ENCODE measurements around the gene LUC7L2.
A peak's percentile ranks its signal among the peaks of the same experiment; 100 is the strongest.
"Not testable (repeated sequence)": the region's sequence is repeated elsewhere in the genome, so short reads cannot be mapped to it uniquely, and the experiment has no call there.

The LUC7L2 gene, protein sequence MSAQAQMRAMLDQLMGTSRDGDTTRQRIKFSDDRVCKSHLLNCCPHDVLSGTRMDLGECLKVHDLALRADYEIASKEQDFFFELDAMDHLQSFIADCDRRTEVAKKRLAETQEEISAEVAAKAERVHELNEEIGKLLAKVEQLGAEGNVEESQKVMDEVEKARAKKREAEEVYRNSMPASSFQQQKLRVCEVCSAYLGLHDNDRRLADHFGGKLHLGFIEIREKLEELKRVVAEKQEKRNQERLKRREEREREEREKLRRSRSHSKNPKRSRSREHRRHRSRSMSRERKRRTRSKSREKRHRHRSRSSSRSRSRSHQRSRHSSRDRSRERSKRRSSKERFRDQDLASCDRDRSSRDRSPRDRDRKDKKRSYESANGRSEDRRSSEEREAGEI

GRCh38 chr7:139359366-139360209 is at the start of gene LUC7L2:
LUC7L2 (plus strand) TSS chr7:139359894; CDS start chr7:139360262, 368 bp downstream.
- peak; percentile 95 for DNase-seq (ENCODE audit: low spot score)
- in situ Hi-C loops (cut with MboI; ENCODE audit: low pct_unique_long_range_greater_than_20kb, low sequenced_read_pairs, unreplicated experiment) = no loop called here
- no peak for TF ChIP-seq CTCF (IDR thresholded peaks at IDR 0.05; ENCODE audit: extremely low read depth, insufficient read depth, missing control alignments)

DNA sequence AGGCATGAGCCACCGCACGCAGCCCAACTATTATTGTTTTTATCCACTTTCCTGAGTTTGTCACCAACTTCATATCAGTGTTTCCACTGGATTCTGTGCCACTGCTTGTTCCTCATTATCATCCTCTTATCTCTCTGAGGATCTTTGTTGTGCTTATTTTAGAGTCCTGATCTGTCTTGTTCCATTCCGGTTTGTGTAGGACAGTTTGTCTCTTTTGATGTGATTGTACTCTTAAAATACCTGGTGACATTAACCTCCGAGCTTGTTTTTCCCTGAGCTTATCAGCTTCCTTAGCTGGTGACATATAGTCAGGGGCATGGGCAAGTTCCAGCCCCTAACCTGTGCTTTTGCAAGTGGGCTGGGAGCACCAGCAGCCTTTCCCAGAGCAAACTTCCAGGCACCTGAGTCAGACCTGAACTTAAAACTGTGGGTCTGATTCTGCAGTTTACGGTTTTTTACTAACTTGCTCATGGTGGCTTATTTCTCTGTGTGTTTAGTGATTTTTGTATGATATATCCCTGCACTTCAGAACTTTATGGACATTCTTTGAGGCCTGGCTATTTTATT is 41.7 kb upstream of the LUC7L2 start:
- in situ Hi-C loops (cut with MboI; ENCODE audit: low pct_unique_long_range_greater_than_20kb, low sequenced_read_pairs, unreplicated experiment) = no loop called here
- TF ChIP-seq CTCF (IDR thresholded peaks at IDR 0.05; ENCODE audit: extremely low read depth, insufficient read depth, missing control alignments) = no peak
- DNase-seq (ENCODE audit: low spot score) = no peak

DNA sequence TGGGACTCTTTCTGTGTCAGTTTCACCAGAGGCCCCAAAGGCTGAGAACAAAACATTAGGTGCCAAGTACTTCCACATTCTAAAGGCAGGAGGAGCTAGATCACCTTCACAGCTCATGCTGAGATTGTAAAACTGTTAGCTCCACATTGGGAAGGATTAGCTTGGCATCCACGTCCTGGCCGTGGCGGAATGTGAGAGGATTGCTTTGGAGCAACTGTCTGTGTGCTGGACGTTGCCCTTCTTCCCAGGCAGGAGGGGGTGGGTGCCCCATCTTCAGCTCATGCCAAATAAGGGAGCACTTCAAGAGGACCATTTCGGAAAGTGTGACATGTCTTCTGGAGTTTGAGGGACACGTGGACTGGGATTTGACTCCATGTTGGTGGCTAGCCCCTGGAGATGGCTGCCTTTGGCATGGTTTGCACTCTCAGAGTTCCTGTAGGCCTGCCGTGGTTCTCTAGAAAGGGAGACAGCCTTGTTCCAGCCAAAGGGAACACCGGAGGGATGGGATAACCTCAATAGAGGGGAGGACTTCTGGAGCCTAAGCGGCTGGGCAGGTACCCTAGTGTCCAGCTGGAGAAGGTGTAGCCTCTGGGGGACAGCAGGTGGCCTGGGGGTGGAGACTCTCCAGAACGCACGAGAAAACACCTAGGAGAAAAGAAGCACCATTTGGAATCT is 38.5 kb upstream of the LUC7L2 start:
- TF ChIP-seq CTCF (IDR thresholded peaks at IDR 0.05; ENCODE audit: extremely low read depth, insufficient read depth, missing control alignments) = peak; percentile 48
- DNase-seq (ENCODE audit: low spot score) = no peak
- in situ Hi-C loops (cut with MboI; ENCODE audit: low pct_unique_long_range_greater_than_20kb, low sequenced_read_pairs, unreplicated experiment) = no loop called here

GRCh38 chr7:139324709-139325108 is 35.0 kb upstream of the LUC7L2 start:
- in situ Hi-C loops (cut with MboI; ENCODE audit: low pct_unique_long_range_greater_than_20kb, low sequenced_read_pairs, unreplicated experiment); DNase-seq (ENCODE audit: low spot score): not testable (repeated sequence)

- no peak for DNase-seq (ENCODE audit: low spot score)
Measured at GRCh38 chr7:139328375-139328774, 31.3 kb upstream of the LUC7L2 start.

DNA sequence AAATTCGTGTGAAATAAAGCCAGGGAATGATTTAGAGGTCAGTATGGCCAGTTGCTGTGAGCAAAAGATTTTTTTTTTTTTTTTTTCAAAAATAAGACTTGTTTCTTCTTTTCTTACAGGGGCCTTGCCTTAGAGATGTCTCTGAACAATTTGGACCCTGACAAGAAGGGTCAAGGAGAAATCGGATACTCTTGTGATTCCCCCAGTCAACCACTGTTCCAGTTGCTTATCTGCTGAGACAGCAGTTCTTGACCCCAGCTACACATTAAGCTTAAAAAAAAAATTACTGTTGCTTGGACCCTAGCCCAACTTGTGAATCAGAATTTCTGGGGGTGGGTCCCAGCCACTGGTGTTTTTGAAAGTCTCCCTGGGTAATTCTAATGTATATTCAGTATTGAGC is 30.6 kb upstream of the LUC7L2 start:
- in situ Hi-C loops (cut with MboI; ENCODE audit: low pct_unique_long_range_greater_than_20kb, low sequenced_read_pairs, unreplicated experiment) = no loop called here
- DNase-seq (ENCODE audit: low spot score) = no peak
- TF ChIP-seq CTCF (IDR thresholded peaks at IDR 0.05; ENCODE audit: extremely low read depth, insufficient read depth, missing control alignments) = no peak

More at GRCh38 chr7:139328375-139328774, 31.3 kb upstream of the LUC7L2 start:
- in situ Hi-C loops (cut with MboI; ENCODE audit: low pct_unique_long_range_greater_than_20kb, low sequenced_read_pairs, unreplicated experiment) = no loop called here
- TF ChIP-seq CTCF (IDR thresholded peaks at IDR 0.05; ENCODE audit: extremely low read depth, insufficient read depth, missing control alignments) = no peak
